OCI-LY1 (cell line): ENCODE results near the gene BRME1.

Experiments used
- H2AFZ ChIP-seq: fragments of 200-600 bp; sonication (generic), shearing (Covaris generic); 2 replicates; pipeline ENCODE4 v1.6.0; 2014; ENCODE audit warnings: antibody characterized with exemption, mild to moderate bottlenecking, low read length
- H3F3A ChIP-seq: fragments of 200-600 bp; sonication (generic), shearing (Covaris generic); 2 replicates; pipeline ENCODE4 v1.6.0; 2014; ENCODE audit warnings: mild to moderate bottlenecking, antibody characterized with exemption, low read length, moderate library complexity; ENCODE audit not compliant: insufficient read depth
- H3K27ac ChIP-seq: fragments of 200-600 bp; sonication (generic); 2 replicates; pipeline ENCODE4 v1.5.1; 2014; ENCODE audit warnings: low read length, mixed run types, mild to moderate bottlenecking, low read depth; ENCODE audit not compliant: poor library complexity, severe bottlenecking
- H3K27me3 ChIP-seq: fragments of 200-600 bp; sonication (generic); 2 replicates; pipeline ENCODE4 v1.6.0; 2014; ENCODE audit warnings: antibody characterized with exemption, mild to moderate bottlenecking, low read length, moderate library complexity; ENCODE audit not compliant: insufficient read depth
- H3K36me3 ChIP-seq: fragments of 200-600 bp; sonication (generic); 2 replicates; pipeline ENCODE4 v1.6.1; 2014; ENCODE audit warnings: mild to moderate bottlenecking, antibody characterized with exemption, low read length, moderate library complexity, mixed read lengths; ENCODE audit not compliant: insufficient read depth
- H3K4me1 ChIP-seq: fragments of 200-600 bp; sonication (generic); 2 replicates; pipeline ENCODE4 v1.5.1; 2014; ENCODE audit warnings: mild to moderate bottlenecking, low read length, moderate library complexity; ENCODE audit not compliant: insufficient read depth, severe bottlenecking
- H3K4me2 ChIP-seq: fragments of 200-600 bp; sonication (generic), shearing (Covaris generic); 2 replicates; pipeline ENCODE4 v1.6.1; 2014; ENCODE audit warnings: low read length
- H3K4me3 ChIP-seq: fragments of 200-600 bp; sonication (generic); 2 replicates; pipeline ENCODE4 v1.5.1; 2014; ENCODE audit warnings: low read length, low read depth, mild to moderate bottlenecking, mixed read lengths; ENCODE audit not compliant: poor library complexity, severe bottlenecking
- H3K79me2 ChIP-seq: fragments of 200-600 bp; shearing (Covaris generic); 2 replicates; pipeline ENCODE4 v1.6.1; 2016; ENCODE audit warnings: mixed run types, low read length, mixed read lengths; ENCODE audit not compliant: insufficient read depth
- H3K9ac ChIP-seq: fragments of 200-600 bp; sonication (generic), shearing (Covaris generic); 2 replicates; pipeline ENCODE4 v1.6.1; 2014; ENCODE audit warnings: mild to moderate bottlenecking, low read length, mixed read lengths
- H3K9me2 ChIP-seq: fragments of 200-600 bp; sonication (generic), shearing (Covaris generic); 2 replicates; pipeline ENCODE4 v1.6.1; 2014; ENCODE audit warnings: low read depth, mild to moderate bottlenecking, low read length, mixed read lengths
- H3K9me3 ChIP-seq: fragments of 200-600 bp; shearing (Covaris generic); 2 replicates; pipeline ENCODE4 v1.6.1; 2014; ENCODE audit warnings: low read length, mixed read lengths
- H4K20me1 ChIP-seq: fragments of 200-600 bp; sonication (generic), shearing (Covaris generic); 2 replicates; pipeline ENCODE4 v1.6.0; 2016; ENCODE audit warnings: mild to moderate bottlenecking, low read length; ENCODE audit not compliant: insufficient read depth
- EZH2 ChIP-seq: fragments of 200-600 bp; sonication (generic), shearing (Covaris generic); IDR thresholded peaks from 2 replicates; pipeline ENCODE4 v1.8.0; 2017; ENCODE audit warnings: borderline replicate concordance, mixed run types, mild to moderate bottlenecking, antibody characterized with exemption, low read length, moderate library complexity, mixed read lengths
- TF ChIP-seq, protein P1 (sequence below): fragments of 200-600 bp; sonication (generic), shearing (Covaris generic); IDR thresholded peaks from 2 replicates; pipeline ENCODE4 v1.5.1; 2017; ENCODE audit warnings: mild to moderate bottlenecking, antibody characterized with exemption, low read length, moderate library complexity, mixed read lengths

BRME1 gene

GRCh38 chr19:13892870-13893269, 13.0 kb downstream of the BRME1 start:
- Histone ChIP-seq H3K9ac (no peak overlapping the region), H3K4me1 (no peaks in the 10 kb centered on the region), H3K36me3 (no peaks in the 10 kb centered on the region), H2AFZ (no peak overlapping the region), H3K79me2 (no peaks in the 10 kb centered on the region), H3K27ac (no peak overlapping the region), H3K9me2 (no peaks in the 10 kb centered on the region), H3K4me2 (no peak overlapping the region), H4K20me1 (no peaks in the 10 kb centered on the region), H3K4me3 (no peak overlapping the region), H3K27me3 (0 out of 2 replicates have a peak, but pooled peaks cover 4% of the 10 kb centered on the region), H3K9me3 (no peaks in the 10 kb centered on the region), H3F3A (no peaks in the 10 kb centered on the region)
- TF ChIP-seq, protein P1, sequence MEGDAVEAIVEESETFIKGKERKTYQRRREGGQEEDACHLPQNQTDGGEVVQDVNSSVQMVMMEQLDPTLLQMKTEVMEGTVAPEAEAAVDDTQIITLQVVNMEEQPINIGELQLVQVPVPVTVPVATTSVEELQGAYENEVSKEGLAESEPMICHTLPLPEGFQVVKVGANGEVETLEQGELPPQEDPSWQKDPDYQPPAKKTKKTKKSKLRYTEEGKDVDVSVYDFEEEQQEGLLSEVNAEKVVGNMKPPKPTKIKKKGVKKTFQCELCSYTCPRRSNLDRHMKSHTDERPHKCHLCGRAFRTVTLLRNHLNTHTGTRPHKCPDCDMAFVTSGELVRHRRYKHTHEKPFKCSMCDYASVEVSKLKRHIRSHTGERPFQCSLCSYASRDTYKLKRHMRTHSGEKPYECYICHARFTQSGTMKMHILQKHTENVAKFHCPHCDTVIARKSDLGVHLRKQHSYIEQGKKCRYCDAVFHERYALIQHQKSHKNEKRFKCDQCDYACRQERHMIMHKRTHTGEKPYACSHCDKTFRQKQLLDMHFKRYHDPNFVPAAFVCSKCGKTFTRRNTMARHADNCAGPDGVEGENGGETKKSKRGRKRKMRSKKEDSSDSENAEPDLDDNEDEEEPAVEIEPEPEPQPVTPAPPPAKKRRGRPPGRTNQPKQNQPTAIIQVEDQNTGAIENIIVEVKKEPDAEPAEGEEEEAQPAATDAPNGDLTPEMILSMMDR, result no peak
- TF ChIP-seq EZH2, result no peak

GRCh38 chr19:13890136-13890535, 15.8 kb downstream of the BRME1 start:
- H3K9ac ChIP-seq, result no peak overlapping the region
- no peaks in the 10 kb centered on the region for H3K4me1 ChIP-seq
- H3K27me3 ChIP-seq, result peaks cover 9% of the 10 kb centered on the region; the same call in 1 of the 2 replicates
- H2AFZ ChIP-seq, result no peak overlapping the region
- H3K4me3 ChIP-seq, result no peak overlapping the region
- no peak overlapping the region for H3K27ac ChIP-seq
- H3K36me3 ChIP-seq, result no peaks in the 10 kb centered on the region
- no peaks in the 10 kb centered on the region for H4K20me1 ChIP-seq
- no peaks in the 10 kb centered on the region for H3K79me2 ChIP-seq
- no peaks in the 10 kb centered on the region for H3F3A ChIP-seq
- H3K9me2 ChIP-seq, result no peaks in the 10 kb centered on the region
- H3K4me2 ChIP-seq, result no peak overlapping the region
- TF ChIP-seq, protein P1, result no peak
- no peak for TF ChIP-seq EZH2
- H3K9me3 ChIP-seq, result no peaks in the 10 kb centered on the region

GRCh38 chr19:13888281-13888680, 17.6 kb downstream of the BRME1 start:
- no peaks in the 10 kb centered on the region for H3K9me2 ChIP-seq
- H3K79me2 ChIP-seq, result no peaks in the 10 kb centered on the region
- H3K9ac ChIP-seq, result no peak overlapping the region
- H4K20me1 ChIP-seq, result no peaks in the 10 kb centered on the region
- TF ChIP-seq, protein P1, result no peak
- H3K4me1 ChIP-seq, result no peaks in the 10 kb centered on the region
- H3K4me2 ChIP-seq, result no peak overlapping the region
- no peaks in the 10 kb centered on the region for H3F3A ChIP-seq
- peaks cover 12% of the 10 kb centered on the region; the same call in 1 of the 2 replicates for H3K27me3 ChIP-seq
- H3K4me3 ChIP-seq, result no peak overlapping the region
- no peaks in the 10 kb centered on the region for H3K9me3 ChIP-seq
- H3K36me3 ChIP-seq, result no peaks in the 10 kb centered on the region
- no peak overlapping the region for H3K27ac ChIP-seq
- no peak overlapping the region for H2AFZ ChIP-seq
